Trophoblast cell (in vitro differentiated cells and primary cell): ENCODE data around the gene CD226.

Experiments
- DNase-seq, 2 donors: peaks; one replicate each; pipeline ENCODE4 v3.0.0-alpha.2; 2016
- H2AFZ ChIP-seq: 2 replicates; pipeline ENCODE4 v1.6.1; 2013; ENCODE audit warnings: low read length, moderate library complexity, mild to moderate bottlenecking; ENCODE audit not compliant: insufficient read depth, poor library complexity
- H2AK5ac ChIP-seq: 2 replicates; pipeline ENCODE4 v1.6.1; 2013; ENCODE audit warnings: mild to moderate bottlenecking, low read length
- H2BK120ac ChIP-seq: 2 replicates; pipeline ENCODE4 v1.6.1; 2013; ENCODE audit warnings: low read length, mild to moderate bottlenecking, moderate library complexity; ENCODE audit not compliant: insufficient read depth, poor library complexity
- H2BK12ac ChIP-seq: 2 replicates; pipeline ENCODE4 v1.6.1; 2013; ENCODE audit warnings: mild to moderate bottlenecking, low read length, moderate library complexity
- H2BK5ac ChIP-seq: 2 replicates; pipeline ENCODE4 v1.6.1; 2013; ENCODE audit warnings: low read length, low read depth, moderate library complexity, mild to moderate bottlenecking; ENCODE audit not compliant: poor library complexity
- H3K14ac ChIP-seq: 2 replicates; pipeline ENCODE4 v1.6.1; 2013; ENCODE audit warnings: mild to moderate bottlenecking, low read length
- H3K18ac ChIP-seq: 2 replicates; pipeline ENCODE4 v1.6.1; 2013; ENCODE audit warnings: mild to moderate bottlenecking, low read length
- H3K23ac ChIP-seq: 2 replicates; pipeline ENCODE4 v1.6.1; 2013; ENCODE audit warnings: low read length
- H3K27ac ChIP-seq: 2 replicates; pipeline ENCODE4 v1.5.1; 2013; ENCODE audit warnings: low read depth, mild to moderate bottlenecking, inconsistent platforms, low read length, moderate library complexity
- H3K27me3 ChIP-seq: 2 replicates; pipeline ENCODE4 v1.6.1; 2013; ENCODE audit warnings: inconsistent platforms, mild to moderate bottlenecking, low read length, moderate library complexity; ENCODE audit not compliant: insufficient read depth
- H3K36me3 ChIP-seq, 2 experiments: 1 replicate in 1 of 2; 2 replicates in 1 of 2; pipeline ENCODE4 v1.6.1; 2013; ENCODE audit warnings: low read length in 2 of 2, mild to moderate bottlenecking in 2 of 2, moderate library complexity in 1 of 2; ENCODE audit not compliant: insufficient read depth in 2 of 2, control insufficient read depth in 1 of 2
- H3K4ac ChIP-seq: 2 replicates; pipeline ENCODE4 v1.6.1; 2013; ENCODE audit warnings: low read depth, mild to moderate bottlenecking, low read length, moderate library complexity
- H3K4me1 ChIP-seq, 2 experiments: 1 replicate in 1 of 2; 2 replicates in 1 of 2; pipeline ENCODE4 v1.6.1; 2013; ENCODE audit warnings: low read length in 2 of 2, mild to moderate bottlenecking in 2 of 2, moderate library complexity in 1 of 2; ENCODE audit not compliant: insufficient read depth in 2 of 2, control insufficient read depth in 1 of 2
- H3K4me2 ChIP-seq: 2 replicates; pipeline ENCODE4 v1.6.1; 2013; ENCODE audit warnings: inconsistent platforms, mild to moderate bottlenecking, low read length, moderate library complexity
- H3K4me3 ChIP-seq: 2 replicates; pipeline ENCODE4 v1.5.1; 2013; ENCODE audit warnings: mild to moderate bottlenecking, low read depth, low read length, inconsistent platforms
- H3K79me1 ChIP-seq: one replicate; pipeline ENCODE4 v1.6.1; 2013; ENCODE audit warnings: low read length
- H3K79me2 ChIP-seq: 2 replicates; pipeline ENCODE4 v1.6.1; 2013; ENCODE audit warnings: low read length, mild to moderate bottlenecking; ENCODE audit not compliant: control insufficient read depth, insufficient read depth, poor library complexity
- H3K9ac ChIP-seq: 2 replicates; pipeline ENCODE4 v1.6.1; 2013; ENCODE audit warnings: mild to moderate bottlenecking, low read length
- H3K9me3 ChIP-seq: 2 replicates; pipeline ENCODE4 v1.6.1; 2013; ENCODE audit warnings: low read depth, mild to moderate bottlenecking, control low read depth, inconsistent platforms, low read length; ENCODE audit not compliant: insufficient read depth
- H4K12ac ChIP-seq: 2 replicates; pipeline ENCODE4 v1.6.1; 2013; ENCODE audit warnings: low read depth, mild to moderate bottlenecking, low read length, moderate library complexity
- H4K8ac ChIP-seq: 2 replicates; pipeline ENCODE4 v1.6.1; 2013; ENCODE audit warnings: low read depth, mild to moderate bottlenecking, low read length, moderate library complexity
- H4K91ac ChIP-seq: one replicate; pipeline ENCODE4 v1.6.1; 2013; ENCODE audit warnings: low read depth, mild to moderate bottlenecking, low read length, moderate library complexity
- WGBS: extraction: QIAGEN DNeasy Blood & Tissue Kit; methylation state at CpG from one replicate; pipeline ENCODE4 v1.1.7; 2013; ENCODE audit warnings: missing lambda C conversion rate; ENCODE audit not compliant: insufficient read length, insufficient coverage; ENCODE audit errors: extremely low coverage; 5-methylcytosine and 5-hydroxymethylcytosine counted together

Gene CD226

GRCh38 chr18:69845593-69846506 lies 101.8 kb downstream of the CD226 start:
- Histone ChIP-seq H4K8ac (no peak overlapping the region), H2AK5ac (no peak overlapping the region), H3K23ac (no peak overlapping the region), H4K12ac (no peak overlapping the region), H2BK5ac (no peak overlapping the region), H3K27ac (no peak overlapping the region), H3K79me2 (no peaks in the 10 kb centered on the region), H3K9me3 (no peaks in the 10 kb centered on the region), H3K4me3 (no peak overlapping the region), H3K14ac (no peak overlapping the region), H3K4ac (no peak overlapping the region), H4K91ac (no peak overlapping the region), H2AFZ (no peak overlapping the region), H3K4me1 (no peaks in the 10 kb centered on the region), H3K18ac (no peak overlapping the region), H2BK120ac (no peak overlapping the region), H3K27me3 (no peaks in the 10 kb centered on the region), H3K36me3 (no peaks in the 10 kb centered on the region), H3K4me2 (no peak overlapping the region), H2BK12ac (no peak overlapping the region), H3K9ac (no peak overlapping the region), H3K79me1 (no peaks in the 10 kb centered on the region)
- no CpG with 5 or more reads among the region's 8 CpGs for WGBS
- no peak for DNase-seq

GRCh38 chr18:69844656-69845055 lies 103.0 kb downstream of the CD226 start:
- Histone ChIP-seq H2AFZ (no peak overlapping the region), H3K18ac (no peak overlapping the region), H3K14ac (no peak overlapping the region), H3K27ac (no peak overlapping the region), H3K4me3 (no peak overlapping the region), H3K4me1 (no peaks in the 10 kb centered on the region), H2AK5ac (no peak overlapping the region), H2BK12ac (no peak overlapping the region), H3K4ac (no peak overlapping the region), H4K91ac (no peak overlapping the region), H2BK5ac (no peak overlapping the region), H4K8ac (no peak overlapping the region), H4K12ac (no peak overlapping the region), H3K23ac (no peak overlapping the region), H3K9ac (no peak overlapping the region), H3K9me3 (no peaks in the 10 kb centered on the region), H3K79me2 (no peaks in the 10 kb centered on the region), H3K36me3 (no peaks in the 10 kb centered on the region), H2BK120ac (no peak overlapping the region), H3K27me3 (no peaks in the 10 kb centered on the region), H3K4me2 (no peak overlapping the region), H3K79me1 (no peaks in the 10 kb centered on the region)
- no peak for DNase-seq
- no CpG with 5 or more reads among the region's 2 CpGs for WGBS

GRCh38 chr18:69843015-69843414 lies 104.7 kb downstream of the CD226 start:
- H2BK120ac ChIP-seq = no peak overlapping the region
- H2BK12ac ChIP-seq = no peak overlapping the region
- no peak overlapping the region for H3K9ac ChIP-seq
- H3K4me1 ChIP-seq = no peaks in the 10 kb centered on the region
- no peak overlapping the region for H3K4ac ChIP-seq
- no peak overlapping the region for H3K23ac ChIP-seq
- H3K4me3 ChIP-seq = no peak overlapping the region
- H3K4me2 ChIP-seq = no peak overlapping the region
- no peaks in the 10 kb centered on the region for H3K9me3 ChIP-seq
- H3K79me1 ChIP-seq = no peaks in the 10 kb centered on the region
- H4K91ac ChIP-seq = no peak overlapping the region
- no peak overlapping the region for H4K8ac ChIP-seq
- H3K14ac ChIP-seq = no peak overlapping the region
- H2BK5ac ChIP-seq = no peak overlapping the region
- WGBS = no CpG with 5 or more reads among the region's 5 CpGs
- H3K79me2 ChIP-seq = no peaks in the 10 kb centered on the region
- no peak for DNase-seq
- H3K36me3 ChIP-seq = no peaks in the 10 kb centered on the region
- H2AFZ ChIP-seq = no peak overlapping the region
- no peak overlapping the region for H3K18ac ChIP-seq
- no peak overlapping the region for H3K27ac ChIP-seq
- H4K12ac ChIP-seq = no peak overlapping the region
- no peak overlapping the region for H2AK5ac ChIP-seq
- H3K27me3 ChIP-seq = no peaks in the 10 kb centered on the region

GRCh38 chr18:69841117-69841516 lies 106.6 kb downstream of the CD226 start:
- Histone ChIP-seq H3K27me3 (no peaks in the 10 kb centered on the region), H3K9me3 (no peaks in the 10 kb centered on the region), H2AK5ac (no peak overlapping the region), H3K4me3 (no peak overlapping the region), H2BK120ac (no peak overlapping the region), H3K23ac (no peak overlapping the region), H3K27ac (no peak overlapping the region), H3K9ac (peak overlapping the region; percentile 10), H4K91ac (no peak overlapping the region), H3K79me2 (no peaks in the 10 kb centered on the region), H3K36me3 (no peaks in the 10 kb centered on the region), H3K4me2 (no peak overlapping the region), H2AFZ (no peak overlapping the region), H2BK12ac (no peak overlapping the region), H3K4ac (no peak overlapping the region), H3K4me1 (no peaks in the 10 kb centered on the region), H4K8ac (no peak overlapping the region), H4K12ac (no peak overlapping the region), H3K18ac (no peak overlapping the region), H3K79me1 (no peaks in the 10 kb centered on the region), H3K14ac (no peak overlapping the region), H2BK5ac (no peak overlapping the region)
- no peak for DNase-seq
- no CpG with 5 or more reads among the region's 9 CpGs for WGBS
